HCT116 (cell line): Measurements from ENCODE around the gene CCDC146. TPM values are rescaled to one million over a fixed set of nuclear protein-coding genes. Genes with fewer than 3 reads are reported as not detected.

Experiments
- ATAC-seq: fragments of 200-7000 bp; cut with Tn5 transposase; 2 replicates; pipeline ENCODE4 v1.9.1; 2020; ENCODE audit warnings: mild to moderate bottlenecking, moderate library complexity
- BruUV-seq: library from RNA; stranded (reverse); fragments of 400-500 nt; replicated peaks from 2 replicates; lab custom pipeline; 2021; lab: Mats Ljungman, UMichigan
- CTCF ChIA-PET: fragments of 300-600 bp; sonication (Branson Sonifier 250); formaldehyde crosslinking; loops from one replicate; lab custom pipeline; 2021; ENCODE audit warnings: antibody characterized with exemption; lab: Charles Lee
- POLR2A ChIA-PET: fragments of 300-600, 350-600 bp; sonication (Branson Sonifier 250); formaldehyde crosslinking; loops from one replicate; lab custom pipeline; 2021; ENCODE audit warnings: antibody characterized with exemption; lab: Charles Lee
- RAD21 ChIA-PET, 2 experiments: fragments of 300-600 bp; sonication (Branson Sonifier 250); formaldehyde crosslinking; loops; one replicate each; lab custom pipeline; 2023; ENCODE audit warnings: low total read pairs in 2 of 2; ENCODE audit not compliant: uncharacterized antibody in 2 of 2, unreplicated experiment in 2 of 2, low non-redundant PET in 1 of 2; lab: Charles Lee
- DNase-seq: peaks from one replicate; pipeline ENCODE4 v3.0.0-alpha.2; 2010; ENCODE audit warnings: low read depth, low spot score
- H2AFZ ChIP-seq: fragments of 200-600 bp; shearing (Covaris generic), sonication (generic); 2 replicates; pipeline ENCODE4 v1.6.1; 2017; ENCODE audit warnings: low read depth, mixed run types, mixed read lengths, antibody characterized with exemption, low read length; ENCODE audit not compliant: poor library complexity, severe bottlenecking
- H3K27ac ChIP-seq: 2 replicates; pipeline ENCODE4 v1.5.1; 2012; ENCODE audit warnings: low read depth, low read length
- H3K27me3 ChIP-seq: fragments of 200-600 bp; sonication (generic); 2 replicates; pipeline ENCODE4 v1.6.1; 2016; ENCODE audit warnings: mixed run types, low read length, mixed read lengths; ENCODE audit not compliant: insufficient read depth
- H3K36me3 ChIP-seq, 2 experiments: fragments of 200-500 bp in 1 of 2; fragments of 200-600 bp in 1 of 2; sonication (Bioruptor generic) in 1 of 2; sonication (generic) in 1 of 2; 2 replicates each; pipeline versions ENCODE4 v1.5.1 to v1.6.1; 2014 to 2016; ENCODE audit warnings: low read length in 2 of 2, inconsistent platforms in 1 of 2, mixed read lengths in 1 of 2, mixed run types in 1 of 2; ENCODE audit not compliant: insufficient read depth in 2 of 2, control insufficient read depth in 1 of 2
- H3K4me1 ChIP-seq, 2 experiments: fragments of 200-600 bp in 1 of 2; sonication (generic) in 1 of 2; 2 replicates each; pipeline versions ENCODE4 v1.5.1 to v1.6.1; 2012 to 2017; ENCODE audit warnings: low read length in 2 of 2, inconsistent platforms in 1 of 2, mild to moderate bottlenecking in 1 of 2, mixed read lengths in 1 of 2, mixed run types in 1 of 2, moderate library complexity in 1 of 2; ENCODE audit not compliant: insufficient read depth in 2 of 2, control insufficient read depth in 1 of 2
- H3K4me2 ChIP-seq: fragments of 200-600 bp; sonication (generic); 2 replicates; pipeline ENCODE4 v1.6.1; 2017; ENCODE audit warnings: mixed run types, low read length, mixed read lengths
- H3K4me3 ChIP-seq, 2 experiments: fragments of 200-600 bp in 1 of 2; sonication (generic) in 1 of 2; replicated peaks in 1 of 2; 2 replicates each; pipeline ENCODE4 v1.5.1; 2011 to 2016; ENCODE audit warnings: low read length in 2 of 2, control low read depth in 1 of 2, low read depth in 1 of 2, mild to moderate bottlenecking in 1 of 2, mixed read lengths in 1 of 2, mixed run types in 1 of 2
- H3K79me2 ChIP-seq: fragments of 200-600 bp; sonication (generic); 2 replicates; pipeline ENCODE4 v1.6.1; 2017; ENCODE audit warnings: mild to moderate bottlenecking, mixed run types, low read length, moderate library complexity, mixed read lengths; ENCODE audit not compliant: insufficient read depth
- H3K9ac ChIP-seq: fragments of 200-600 bp; sonication (generic); 2 replicates; pipeline ENCODE4 v1.6.1; 2016; ENCODE audit warnings: low read length, mixed read lengths
- H3K9me2 ChIP-seq: fragments of 200-600 bp; sonication (generic), shearing (Covaris generic); 2 replicates; pipeline ENCODE4 v1.6.1; 2017; ENCODE audit warnings: mixed run types, mild to moderate bottlenecking, moderate library complexity; ENCODE audit not compliant: insufficient read depth
- H3K9me3 ChIP-seq, 2 experiments: fragments of 200-500 bp in 1 of 2; fragments of 200-600 bp in 1 of 2; sonication (Bioruptor generic) in 1 of 2; sonication (generic) in 1 of 2; 2 replicates each; pipeline ENCODE4 v1.6.1; 2014 to 2017; ENCODE audit warnings: low read length in 2 of 2, mixed read lengths in 2 of 2, inconsistent platforms in 1 of 2, low read depth in 1 of 2, mild to moderate bottlenecking in 1 of 2, mixed run types in 1 of 2, moderate library complexity in 1 of 2; ENCODE audit not compliant: control insufficient read depth in 1 of 2, insufficient read depth in 1 of 2
- H4K20me1 ChIP-seq: fragments of 200-600 bp; sonication (generic), shearing (Covaris generic); 2 replicates; pipeline ENCODE4 v1.6.1; 2017; ENCODE audit warnings: mixed run types, mild to moderate bottlenecking, moderate library complexity; ENCODE audit not compliant: insufficient read depth
- CBX3 ChIP-seq: IDR thresholded peaks from 2 replicates; pipeline ENCODE4 v1.6.1; 2012; ENCODE audit warnings: low read depth
- EGR1 ChIP-seq: IDR thresholded peaks from 2 replicates; pipeline ENCODE4 v1.6.1; 2012; ENCODE audit warnings: low read depth
- EZH2 ChIP-seq: fragments of 200-600 bp; sonication (generic); IDR thresholded peaks from 2 replicates; pipeline ENCODE4 v1.6.1; 2017; ENCODE audit warnings: antibody characterized with exemption, mixed run types
- EZH2phosphoT487 ChIP-seq: fragments of 200-600 bp; IDR thresholded peaks from 2 replicates; pipeline ENCODE4 v1.6.1; 2018; ENCODE audit warnings: antibody characterized with exemption, borderline replicate concordance
- FOSL1 ChIP-seq: IDR thresholded peaks from 2 replicates; pipeline ENCODE4 v1.6.1; 2012; ENCODE audit warnings: low read depth
- JUND ChIP-seq: IDR thresholded peaks from 2 replicates; pipeline ENCODE4 v1.6.1; 2012
- POLR2AphosphoS5 ChIP-seq: IDR thresholded peaks from 2 replicates; pipeline ENCODE4 v1.6.1; 2011; ENCODE audit warnings: mild to moderate bottlenecking, low read depth, low read length, moderate library complexity
- RAD21 ChIP-seq: IDR thresholded peaks from 2 replicates; pipeline ENCODE4 v1.6.1; 2012; ENCODE audit warnings: low read depth, mild to moderate bottlenecking
- SIN3A ChIP-seq: IDR thresholded peaks from 2 replicates; pipeline ENCODE4 v1.6.1; 2012; ENCODE audit warnings: low read depth
- SP1 ChIP-seq: IDR thresholded peaks from 2 replicates; pipeline ENCODE4 v1.6.1; 2012; ENCODE audit warnings: low read depth
- YY1 ChIP-seq: IDR thresholded peaks from 2 replicates; pipeline ENCODE4 v1.6.1; 2011; ENCODE audit warnings: low read length, low read depth, moderate library complexity, mild to moderate bottlenecking; ENCODE audit not compliant: insufficient replicate concordance; ENCODE audit errors: extremely low read depth
- ZNF274 ChIP-seq: fragments of 200-500 bp; sonication (Bioruptor generic); IDR thresholded peaks from 2 replicates; pipeline ENCODE4 v1.6.1; 2014; ENCODE audit warnings: mild to moderate bottlenecking, low read depth, low read length, inconsistent platforms
- intact Hi-C: fragments of 100-400 bp; cut with micrococcal nuclease; formaldehyde crosslinking; loops from 2 replicates; pipeline ENCODE4 v1.10.0; 2022
- total RNA-seq: library from RNA; stranded (reverse); gene quantifications from one replicate; pipeline ENCODE4 v1.2.1, GENCODE V29; 2021; ENCODE audit not compliant: unreplicated experiment
- TF ChIP-seq, protein P1 (sequence below): IDR thresholded peaks from 2 replicates; pipeline ENCODE4 v1.6.1; 2012
- TF ChIP-seq, protein P2 (sequence below): IDR thresholded peaks from 2 replicates; pipeline ENCODE4 v1.6.1; 2012

CCDC146 gene
- total RNA-seq, 1 experiment from 2014 or later: 6.3 TPM

DNA sequence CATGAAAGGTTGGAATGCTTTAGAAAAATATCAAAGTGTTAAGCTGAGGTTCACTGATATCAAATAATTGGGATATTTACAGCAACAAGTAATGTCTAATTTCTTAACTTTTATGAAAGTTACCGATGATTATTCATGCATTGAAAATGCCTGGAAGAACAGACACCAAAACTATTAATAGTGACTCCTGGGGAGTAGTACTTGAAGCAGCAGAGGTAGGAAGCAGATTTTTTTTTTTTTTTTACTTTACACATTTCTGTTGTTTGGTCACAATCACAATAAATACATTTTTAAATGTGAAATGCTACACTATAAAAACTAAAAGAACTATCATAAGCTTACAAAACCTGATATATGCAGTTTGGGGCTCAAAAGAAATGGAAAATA, 147.7 kb downstream of the CCDC146 start:
- ChIA-PET CTCF (no interaction called here), POLR2A (no interaction called here), RAD21 (no interaction called here)
- Histone ChIP-seq H3K9me3 (no peaks in the 10 kb centered on the region), H3K79me2 (no peaks in the 10 kb centered on the region), H4K20me1 (no peaks in the 10 kb centered on the region), H3K27ac (no peak overlapping the region), H3K4me2 (no peak overlapping the region), H2AFZ (no peak overlapping the region), H3K27me3 (no peaks in the 10 kb centered on the region), H3K9me2 (no peaks in the 10 kb centered on the region), H3K4me1 (no peaks in the 10 kb centered on the region), H3K9ac (no peak overlapping the region), H3K4me3 (no peak overlapping the region), H3K36me3 (no peaks in the 10 kb centered on the region)
- no peak for ATAC-seq
- TF ChIP-seq FOSL1 (no peak), POLR2AphosphoS5 (no peak), RAD21 (no peak), JUND (no peak), CBX3 (no peak), SIN3A (no peak), YY1 (no peak), ZNF274 (no peak), EZH2 (no peak), EZH2phosphoT487 (no peak), SP1 (no peak), EGR1 (no peak)
- TF ChIP-seq, protein P1, sequence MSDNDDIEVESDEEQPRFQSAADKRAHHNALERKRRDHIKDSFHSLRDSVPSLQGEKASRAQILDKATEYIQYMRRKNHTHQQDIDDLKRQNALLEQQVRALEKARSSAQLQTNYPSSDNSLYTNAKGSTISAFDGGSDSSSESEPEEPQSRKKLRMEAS: no peak
- TF ChIP-seq, protein P2, sequence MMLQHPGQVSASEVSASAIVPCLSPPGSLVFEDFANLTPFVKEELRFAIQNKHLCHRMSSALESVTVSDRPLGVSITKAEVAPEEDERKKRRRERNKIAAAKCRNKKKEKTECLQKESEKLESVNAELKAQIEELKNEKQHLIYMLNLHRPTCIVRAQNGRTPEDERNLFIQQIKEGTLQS: no peak
- intact Hi-C loops: no loop called here
- BruUV-seq: no TSS peak
- DNase-seq: no peak
